K562 (cell line): Measurements from ENCODE around the gene RAD1. TPM values are rescaled to one million over a fixed set of nuclear protein-coding genes. Genes with fewer than 3 reads are reported as not detected.
A peak's percentile ranks its signal among the peaks of the same experiment; 100 is the strongest.

ENCODE experiments used
- ADNP ChIP-seq: fragments of 200-800 bp; sonication (Bioruptor generic); IDR thresholded peaks from 2 replicates; pipeline ENCODE4 v1.6.1; 2016; ENCODE audit warnings: missing genetic modification characterization, missing compliant biosample characterization
- ATF1 ChIP-seq, 2 experiments: fragments of 450-650 bp in 1 of 2; IDR thresholded peaks; 2 replicates each; pipeline ENCODE4 v1.6.1; 2016; ENCODE audit warnings: missing compliant biosample characterization in 1 of 2, missing genetic modification characterization in 1 of 2
- BRD4 ChIP-seq: fragments of 200-600 bp; sonication (generic); IDR thresholded peaks from 2 replicates; pipeline ENCODE4 v1.6.1; 2017; ENCODE audit warnings: inconsistent platforms
- BRD9 ChIP-seq: fragments of 450-650 bp; IDR thresholded peaks from 2 replicates; pipeline ENCODE4 v1.6.1; 2018; ENCODE audit warnings: low read depth; ENCODE audit not compliant: partially characterized antibody
- BRF2 ChIP-seq: IDR thresholded peaks from 3 replicates; pipeline ENCODE4 v1.6.1; 2011; ENCODE audit warnings: borderline replicate concordance, mild to moderate bottlenecking; ENCODE audit not compliant: insufficient read length, insufficient read depth
- CHCHD3 ChIP-seq: fragments of 250-450 bp; sonication (Bioruptor Pico); IDR thresholded peaks from 2 replicates; pipeline ENCODE4 v2.1.2; 2022; ENCODE audit warnings: mild to moderate bottlenecking
- EGR1 ChIP-seq: fragments of 450-650 bp; conservative IDR thresholded peaks from 2 replicates; pipeline ENCODE4 v1.6.1; 2017; ENCODE audit warnings: mild to moderate bottlenecking
- ELF4 ChIP-seq: fragments of 450-650 bp; formaldehyde crosslinking; IDR thresholded peaks from 2 replicates; pipeline ENCODE4 v1.4.0; 2022; ENCODE audit warnings: missing genetic modification characterization
- ELK3 ChIP-seq: fragments of 450-650 bp; formaldehyde crosslinking; IDR thresholded peaks from 2 replicates; pipeline ENCODE4 v1.4.0; 2020; ENCODE audit warnings: mild to moderate bottlenecking
- GATAD2A ChIP-seq: fragments of 450-650 bp; IDR thresholded peaks from 2 replicates; pipeline ENCODE4 v1.6.1; 2017
- GTF2B ChIP-seq: IDR thresholded peaks from 2 replicates; pipeline ENCODE4 v1.6.1; 2011; ENCODE audit not compliant: insufficient read length; ENCODE audit errors: extremely low read depth
- HDAC1 ChIP-seq, 2 experiments: fragments of 450-650 bp; IDR thresholded peaks; 2 replicates each; pipeline ENCODE4 v1.6.1; 2016 to 2017; ENCODE audit warnings: inconsistent platforms in 1 of 2, mild to moderate bottlenecking in 1 of 2, moderate library complexity in 1 of 2
- KAT7 ChIP-seq: sonication (generic); formaldehyde crosslinking; IDR thresholded peaks from 2 replicates; pipeline ENCODE4 v1.8.0; 2022; ENCODE audit warnings: missing genetic modification reagents, mild to moderate bottlenecking, borderline replicate concordance
- MEF2A ChIP-seq: IDR thresholded peaks from 2 replicates; pipeline ENCODE4 v1.6.1; 2011; ENCODE audit warnings: low read depth, mild to moderate bottlenecking, low read length, moderate library complexity; ENCODE audit not compliant: control insufficient read depth
- MLX ChIP-seq, 2 experiments: fragments of 450-650 bp in 1 of 2; sonication (generic) in 1 of 2; formaldehyde crosslinking; conservative IDR thresholded peaks; 2 replicates each; pipeline versions ENCODE4 v1.4.0 to v1.8.1; 2020 to 2022; ENCODE audit warnings: mild to moderate bottlenecking in 1 of 2, missing genetic modification reagents in 1 of 2
- MYC ChIP-seq, 2 experiments: fragments of 250-450 bp in 1 of 2; sonication (Bioruptor Pico) in 1 of 2; IDR thresholded peaks; 2 replicates each; pipeline versions ENCODE4 v1.5.1 to v1.6.1; 2012 to 2021; ENCODE audit warnings: low read depth in 2 of 2, borderline replicate concordance in 1 of 2, improper control_type of control experiment in 1 of 2, low read length in 1 of 2, mild to moderate bottlenecking in 1 of 2, moderate library complexity in 1 of 2
- NFE2L1 ChIP-seq: fragments of 450-650 bp; IDR thresholded peaks from 2 replicates; pipeline ENCODE4 v1.6.1; 2016; ENCODE audit warnings: missing genetic modification characterization, low read depth, mild to moderate bottlenecking, missing compliant biosample characterization, moderate library complexity, borderline replicate concordance
- RCOR1 ChIP-seq, 2 experiments: IDR thresholded peaks; 2 replicates each; pipeline ENCODE4 v1.6.1; 2012; ENCODE audit warnings: low read depth in 2 of 2, low read length in 2 of 2, borderline replicate concordance in 1 of 2, improper control_type of control experiment in 1 of 2
- SRSF1 ChIP-seq: fragments of 200-400 bp; formaldehyde crosslinking; IDR thresholded peaks from 2 replicates; pipeline ENCODE4 v1.6.1; 2017; ENCODE audit warnings: mild to moderate bottlenecking, low read depth, low read length, moderate library complexity
- THRA ChIP-seq: fragments of 450-650 bp; IDR thresholded peaks from 2 replicates; pipeline ENCODE4 v1.6.1; 2017; ENCODE audit warnings: mild to moderate bottlenecking, moderate library complexity
- ZC3H11A ChIP-seq: IDR thresholded peaks from 2 replicates; pipeline ENCODE4 v1.6.1; 2012; ENCODE audit warnings: low read depth, low read length, improper control_type of control experiment
- ZNF274 ChIP-seq: IDR thresholded peaks from 2 replicates; pipeline ENCODE4 v1.6.1; 2011; ENCODE audit warnings: low read depth, mild to moderate bottlenecking, low read length, moderate library complexity, borderline replicate concordance
- ZNF586 ChIP-seq: fragments of 450-650 bp; formaldehyde crosslinking; conservative IDR thresholded peaks from 2 replicates; pipeline ENCODE4 v1.4.0; 2020; ENCODE audit warnings: mild to moderate bottlenecking, moderate library complexity
- ZNF699 ChIP-seq: fragments of 250-450 bp; sonication (Bioruptor Pico); IDR thresholded peaks from 2 replicates; pipeline ENCODE4 v1.8.0; 2021; ENCODE audit warnings: mild to moderate bottlenecking, moderate library complexity; ENCODE audit not compliant: insufficient replicate concordance
- polyA plus RNA-seq, 8 experiments: library from polyadenylated mRNA; depleted of rRNA in 4 of 8; stranded (reverse) in 5 of 8; unstranded in 3 of 8; fragments of >200 nt; fragmentation: Nextera tagmentation in 2 of 8; fragmentation: Illumina TruSeq in 1 of 8; extraction: Ambion mirVana in 2 of 8; extraction: Trizol in 1 of 8; gene quantifications; 2 replicates each; pipeline versions ENCODE4 v1.2.1 to v1.2.3, GENCODE V29; 2011 to 2014; ENCODE audit warnings: inconsistent platforms in 1 of 8, missing spikeins in 1 of 8
- total RNA-seq, 7 experiments: library from RNA; depleted of rRNA in 6 of 7; stranded (reverse); fragments of >200 nt in 6 of 7; fragmentation: Illumina TruSeq in 2 of 7; extraction: Trizol in 2 of 7; gene quantifications; 2 replicates each; pipeline versions ENCODE4 v1.2.1 to v1.2.3, GENCODE V29; 2011 to 2021; ENCODE audit warnings: low replicate concordance in 1 of 7

Gene RAD1
- total and polyA plus RNA-seq, 9 of the 15 experiments (the other 6 are each of a cell fraction or from before 2014, with no cell fraction given), result 44.5 to 148 (median 60.8) TPM

- TF ChIP-seq THRA (no peak), MEF2A (no peak), BRF2 (no peak), ADNP (tag) (no peak), ATF1 (CRISPR knock-in tag; IDR thresholded peaks at IDR 0.05) (no peak), ATF1 (tag; IDR thresholded peaks at IDR 0.05) (no peak), RCOR1 (IDR thresholded peaks at IDR 0.05; ENCODE audit: borderline replicate concordance in 1 of 2, low read depth in 2 of 2, low read length in 2 of 2) (0 out of 4 replicates have a peak, but pooled peaks of 1 of the 2 experiments have one; percentile 11), ZNF586 (CRISPR knock-in tag) (no peak), KAT7 (peak; percentile 22; the same call in 1 of the 2 replicates), MYC (IDR thresholded peaks at IDR 0.05; ENCODE audit: low read depth, low read length) (peak; percentile 69), MYC (CRISPR knock-in tag; IDR thresholded peaks at IDR 0.05; ENCODE audit: borderline replicate concordance, low read depth) (no peak), CHCHD3 (CRISPR knock-in tag) (no peak), HDAC1 (IDR thresholded peaks at IDR 0.05) (peak in 1 of 2 experiments; percentile 79; a peak in 1 of 4 replicates), ELF4 (CRISPR knock-in tag) (no peak), EGR1 (no peak), ELK3 (CRISPR knock-in tag) (no peak), BRD4 (no peak), GTF2B (no peak), ZC3H11A (no peak), ZNF699 (no peak), NFE2L1 (tag) (no peak), ZNF274 (no peak), SRSF1 (no peak), MLX (CRISPR knock-in tag; conservative IDR thresholded peaks at IDR 0.05) (no peak), BRD9 (no peak), GATAD2A (no peak)
These were observed 599 bp downstream of the RAD1 start (continued) for GRCh38 chr5:34914671-34915138.
